A549 (cell line): Measurements from ENCODE around the gene TSPAN18. TPM values are rescaled to one million over a fixed set of nuclear protein-coding genes. Genes with fewer than 3 reads are reported as not detected.

Experiments used
- ATAC-seq, 2 experiments: fragments of 200-7000 bp in 1 of 2; fragments of >200 bp in 1 of 2; cut with Nextera tagmentation in 1 of 2; cut with Tn5 transposase in 1 of 2; 3 replicates each; pipeline versions ENCODE4 v1.8.0 to v1.9.1; 2018 to 2020; ENCODE audit warnings: mild to moderate bottlenecking in 1 of 2, moderate library complexity in 1 of 2
- CTCF ChIA-PET: fragments of 300-600 bp; sonication (Branson Sonifier 250); formaldehyde crosslinking; extraction: SDS; loops from one replicate; lab custom pipeline; 2021; ENCODE audit warnings: antibody characterized with exemption, inconsistent platforms; lab: Yijun Ruan, JAX
- POLR2A ChIA-PET: fragments of 350-600 bp; formaldehyde crosslinking; extraction: SDS; loops from one replicate; lab custom pipeline; 2021; ENCODE audit warnings: antibody characterized with exemption, inconsistent platforms; lab: Yijun Ruan, JAX
- DNase-seq, 2 experiments: peaks; one replicate each; pipeline versions ENCODE4 v3.0.0 to v3.0.0-alpha.2; 2011 to 2016; ENCODE audit warnings: low read depth in 1 of 2, low spot score in 1 of 2
- FAIRE-seq: peaks from 2 replicates; lab custom pipeline; 2011; peaks lifted over from hg19 to GRCh38; lab: Jason Lieb, UNC
- H3K27ac ChIP-seq, 2 experiments: fragments of >200 bp; sonication (Bioruptor Twin); formaldehyde crosslinking; 3 replicates each; pipeline ENCODE4 v1.5.1; 2016 to 2017
- H3K4me1 ChIP-seq: fragments of >200 bp; sonication (Bioruptor Twin); formaldehyde crosslinking; 3 replicates; pipeline ENCODE4 v1.6.1; 2016
- H3K4me2 ChIP-seq: fragments of >200 bp; sonication (Bioruptor Twin); formaldehyde crosslinking; 3 replicates; pipeline ENCODE4 v1.6.1; 2016
- H3K4me3 ChIP-seq: fragments of >200 bp; sonication (Bioruptor Twin); formaldehyde crosslinking; 3 replicates; pipeline ENCODE4 v1.5.1; 2016
- H3K9me3 ChIP-seq: fragments of >200 bp; sonication (Bioruptor Twin); formaldehyde crosslinking; 3 replicates; pipeline ENCODE4 v1.6.1; 2016
- CBX2 ChIP-seq: fragments of 200-600 bp; sonication (generic); IDR thresholded peaks from 2 replicates; pipeline ENCODE4 v1.6.1; 2016; ENCODE audit warnings: low read depth, mild to moderate bottlenecking, borderline replicate concordance
- EHMT2 ChIP-seq: fragments of 200-600 bp; sonication (generic); IDR thresholded peaks from 2 replicates; pipeline ENCODE4 v1.6.1; 2016; ENCODE audit warnings: antibody characterized with exemption, low read depth, mild to moderate bottlenecking, moderate library complexity
- ESRRA ChIP-seq: fragments of 150-350 bp; IDR thresholded peaks from 2 replicates; pipeline ENCODE4 v1.6.1; 2014; ENCODE audit warnings: mild to moderate bottlenecking, low read length, borderline replicate concordance
- FOSL2 ChIP-seq, 2 experiments: fragments of 450-650 bp in 1 of 2; fragments of >200 bp in 1 of 2; sonication (Bioruptor Twin) in 1 of 2; formaldehyde crosslinking; IDR thresholded peaks; 2 replicates each; pipeline versions ENCODE4 v1.5.0 to v1.6.1; 2016 to 2020; ENCODE audit warnings: mild to moderate bottlenecking in 1 of 2, moderate library complexity in 1 of 2
- GATA3 ChIP-seq: IDR thresholded peaks from 2 replicates; pipeline ENCODE4 v1.6.1; 2012; ENCODE audit warnings: borderline replicate concordance
- HOXA7 ChIP-seq: fragments of 250-450 bp; sonication (Bioruptor Pico); IDR thresholded peaks from 2 replicates; pipeline ENCODE4 v1.5.0; 2020; ENCODE audit warnings: mild to moderate bottlenecking, moderate library complexity
- MAZ ChIP-seq: fragments of 150-350 bp; IDR thresholded peaks from 2 replicates; pipeline ENCODE4 v1.6.1; 2014; ENCODE audit warnings: antibody characterized with exemption, low read depth, low read length, borderline replicate concordance
- RAD21 ChIP-seq, 2 experiments: fragments of >200 bp in 1 of 2; sonication (Bioruptor Twin) in 1 of 2; formaldehyde crosslinking in 1 of 2; IDR thresholded peaks in 1 of 2; conservative IDR thresholded peaks in 1 of 2; 2 replicates in 1 of 2; 3 replicates in 1 of 2; pipeline ENCODE4 v1.6.1; 2012 to 2018; ENCODE audit warnings: inconsistent platforms in 1 of 2
- RFX5 ChIP-seq: fragments of 450-650 bp; IDR thresholded peaks from 2 replicates; pipeline ENCODE4 v1.7.1; 2014; ENCODE audit warnings: antibody characterized with exemption, mild to moderate bottlenecking, moderate library complexity
- SMC3 ChIP-seq: fragments of >200 bp; sonication (Bioruptor Twin); formaldehyde crosslinking; IDR thresholded peaks from 3 replicates; pipeline ENCODE4 v1.6.1; 2018; ENCODE audit warnings: inconsistent platforms
- SREBF2 ChIP-seq: fragments of 450-650 bp; IDR thresholded peaks from 2 replicates; pipeline ENCODE4 v1.6.1; 2014; ENCODE audit warnings: mild to moderate bottlenecking, moderate library complexity
- ZC3H11A ChIP-seq: fragments of 450-650 bp; IDR thresholded peaks from 2 replicates; pipeline ENCODE4 v1.6.1; 2014; ENCODE audit warnings: antibody characterized with exemption, mild to moderate bottlenecking
- ZFP36 ChIP-seq: fragments of 450-650 bp; IDR thresholded peaks from 2 replicates; pipeline ENCODE4 v1.6.1; 2014; ENCODE audit warnings: borderline replicate concordance; ENCODE audit not compliant: partially characterized antibody
- ZSCAN20 ChIP-seq: fragments of 250-450 bp; sonication (Bioruptor Pico); IDR thresholded peaks from 2 replicates; pipeline ENCODE4 v1.8.0; 2022; ENCODE audit warnings: mild to moderate bottlenecking, moderate library complexity
- WGBS: methylation state at CpG from one replicate; pipeline ENCODE4 v1.1.6; 2017; ENCODE audit errors: missing lambda C conversion rate; 5-methylcytosine and 5-hydroxymethylcytosine counted together
- polyA plus RNA-seq, 4 experiments: library from polyadenylated mRNA; depleted of rRNA in 3 of 4; stranded (reverse); fragments of >200 nt; fragmentation: RNase III in 1 of 4; extraction: RNeasy Plus Mini Kit Qiagen cat#74134 plus additional on column Dnase treatment in 1 of 4; gene quantifications; 2 replicates in 3 of 4; 3 replicates in 1 of 4; pipeline ENCODE4 v1.2.3, GENCODE V29; 2011 to 2017
- TF ChIP-seq, protein P1 (sequence below): fragments of 150-350 bp; IDR thresholded peaks from 2 replicates; pipeline ENCODE4 v1.6.1; 2014; ENCODE audit warnings: low read depth, mild to moderate bottlenecking, low read length
- TF ChIP-seq, protein P2 (sequence below): fragments of >200 bp; sonication (Bioruptor Twin); formaldehyde crosslinking; IDR thresholded peaks from 3 replicates; pipeline ENCODE4 v1.5.1; 2016
- TF ChIP-seq, protein P3 (sequence below): fragments of >200 bp; sonication (Bioruptor Twin); formaldehyde crosslinking; IDR thresholded peaks from 2 replicates; pipeline ENCODE4 v1.6.1; 2016

The TSPAN18 gene
- polyA plus RNA-seq, 2 of the 4 experiments (the other 2 are of a cell fraction): 0.81 to 4.5 TPM

DNA sequence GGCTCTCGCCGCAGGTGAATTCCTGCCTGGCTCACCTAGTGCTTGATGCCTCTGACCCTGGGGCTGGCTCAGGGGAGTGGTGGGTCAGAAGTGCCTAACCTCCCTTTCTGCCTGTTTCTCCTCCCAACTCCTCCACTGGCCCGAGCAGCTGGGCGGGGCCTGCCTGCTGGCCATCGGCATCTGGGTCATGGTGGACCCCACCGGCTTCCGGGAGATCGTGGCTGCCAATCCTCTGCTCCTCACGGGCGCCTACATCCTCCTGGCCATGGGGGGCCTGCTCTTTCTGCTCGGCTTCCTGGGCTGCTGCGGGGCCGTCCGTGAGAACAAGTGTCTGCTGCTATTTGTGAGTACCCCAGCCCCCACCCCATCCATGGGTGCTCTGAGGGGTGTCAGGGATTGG lies 182.8 kb downstream of the TSPAN18 start:
- no peak for DNase-seq
- WGBS: 84% methylated on average over 8 of the region's 14 CpGs
- POLR2A ChIA-PET: no interaction called here
- TF ChIP-seq, protein P1, sequence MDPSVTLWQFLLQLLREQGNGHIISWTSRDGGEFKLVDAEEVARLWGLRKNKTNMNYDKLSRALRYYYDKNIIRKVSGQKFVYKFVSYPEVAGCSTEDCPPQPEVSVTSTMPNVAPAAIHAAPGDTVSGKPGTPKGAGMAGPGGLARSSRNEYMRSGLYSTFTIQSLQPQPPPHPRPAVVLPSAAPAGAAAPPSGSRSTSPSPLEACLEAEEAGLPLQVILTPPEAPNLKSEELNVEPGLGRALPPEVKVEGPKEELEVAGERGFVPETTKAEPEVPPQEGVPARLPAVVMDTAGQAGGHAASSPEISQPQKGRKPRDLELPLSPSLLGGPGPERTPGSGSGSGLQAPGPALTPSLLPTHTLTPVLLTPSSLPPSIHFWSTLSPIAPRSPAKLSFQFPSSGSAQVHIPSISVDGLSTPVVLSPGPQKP: no peak
- H3K4me2 ChIP-seq: no peak overlapping the region
- no peak overlapping the region for H3K27ac ChIP-seq
- no peaks in the 10 kb centered on the region for H3K9me3 ChIP-seq
- CTCF ChIA-PET: interaction anchor here (1.4 to 16.4 kb wide), 4 partner anchors 15 to 287 kb away, joined by 3 to 400 read pairs (median 46); no protein-coding TSS in a partner anchor
- H3K4me1 ChIP-seq: no peaks in the 10 kb centered on the region
- H3K4me3 ChIP-seq: no peak overlapping the region
- no peak for FAIRE-seq
- no peak for ATAC-seq

DNA sequence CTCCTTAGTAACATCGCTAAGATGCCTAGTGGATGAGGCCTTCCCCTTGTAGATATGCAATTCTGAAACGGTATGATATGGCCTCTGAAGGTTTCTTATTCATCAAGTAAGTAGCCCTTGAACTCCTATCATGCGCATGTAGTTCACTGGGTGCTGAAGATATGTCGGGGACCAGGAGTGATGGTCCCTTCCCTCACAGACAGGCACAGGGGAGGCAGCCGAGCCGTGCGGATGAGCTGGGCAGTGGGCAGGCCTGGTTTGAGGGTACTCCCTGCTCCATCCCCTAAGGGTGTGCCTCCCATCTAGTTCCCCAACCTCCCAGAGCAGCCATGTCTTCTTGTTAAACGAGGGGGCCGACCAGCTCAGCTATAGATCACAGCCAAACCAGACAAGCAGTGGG lies 183.8 kb downstream of the TSPAN18 start:
- ChIA-PET POLR2A (interaction anchor here (0.7 kb wide), 1 partner anchor 288 kb away, joined by 3 read pairs; no protein-coding TSS in a partner anchor), CTCF (interaction anchor here (0.6 to 16.4 kb wide), 53 partner anchors 9 to 733 kb away, joined by 3 to 400 read pairs (median 5); no protein-coding TSS in a partner anchor)
- no peak for ATAC-seq

DNA sequence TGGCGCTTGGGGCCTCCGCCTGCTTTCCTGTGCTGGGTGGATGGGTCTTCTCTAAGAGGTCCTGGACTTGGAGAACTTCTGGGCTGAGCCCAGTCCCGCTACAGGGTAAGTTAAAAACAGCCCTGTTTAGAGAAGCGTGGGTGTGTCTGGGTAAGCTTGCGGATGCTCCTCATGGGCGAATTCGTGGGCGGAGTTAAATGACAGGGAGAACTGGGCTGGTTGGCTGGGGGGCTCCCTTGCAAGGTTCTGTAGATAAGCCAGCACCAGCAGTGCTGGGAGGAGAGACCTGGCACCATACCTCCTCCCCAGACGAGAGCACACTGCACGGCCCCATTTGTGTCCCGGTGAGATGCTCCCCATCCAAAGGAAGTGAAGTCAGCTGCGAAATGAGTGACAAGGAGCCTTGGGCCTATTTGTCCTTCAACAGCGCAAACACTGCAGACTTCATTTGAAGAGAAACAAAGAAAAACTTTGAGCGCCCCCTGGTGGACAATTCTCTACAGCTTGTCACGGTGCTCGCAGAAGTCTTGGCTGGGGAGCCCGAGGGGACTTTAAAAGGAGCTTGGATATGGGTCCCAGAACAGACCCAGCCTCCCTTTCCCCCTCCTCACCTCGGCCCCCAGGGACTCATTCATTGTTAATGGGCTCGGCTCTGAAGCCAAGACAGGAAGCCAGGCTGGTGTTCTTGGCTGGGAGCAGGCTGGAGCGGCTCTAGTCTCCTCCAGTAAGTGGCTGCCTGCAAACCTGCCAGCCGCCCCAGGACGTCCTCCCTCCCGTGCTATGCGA lies 184.5 kb downstream of the TSPAN18 start:
- H3K27ac ChIP-seq: no peak overlapping the region
- ATAC-seq (peak; percentile 75 to 97), FAIRE-seq (no peak), DNase-seq (peak; percentile 82 to 88)
- ChIA-PET POLR2A (interaction anchor here (0.7 kb wide), 1 partner anchor 289 kb away, joined by 3 read pairs; no protein-coding TSS in a partner anchor), CTCF (interaction anchor here (0.6 to 16.4 kb wide), 79 partner anchors 9 to 734 kb away, joined by 3 to 400 read pairs (median 4); partner anchors contain the start of gene TSPAN18)
- H3K4me2 ChIP-seq: peak overlapping the region; percentile 4; the same call in 2 of the 3 replicates
- no peaks in the 10 kb centered on the region for H3K4me1 ChIP-seq
- TF ChIP-seq EHMT2 (no peak), RAD21 (conservative IDR thresholded peaks at IDR 0.05 in 1 of 2, IDR thresholded peaks at IDR 0.05 in 1 of 2) (peak; percentile 83 to 88), SMC3 (peak; percentile 92)
- TF ChIP-seq, protein P2, sequence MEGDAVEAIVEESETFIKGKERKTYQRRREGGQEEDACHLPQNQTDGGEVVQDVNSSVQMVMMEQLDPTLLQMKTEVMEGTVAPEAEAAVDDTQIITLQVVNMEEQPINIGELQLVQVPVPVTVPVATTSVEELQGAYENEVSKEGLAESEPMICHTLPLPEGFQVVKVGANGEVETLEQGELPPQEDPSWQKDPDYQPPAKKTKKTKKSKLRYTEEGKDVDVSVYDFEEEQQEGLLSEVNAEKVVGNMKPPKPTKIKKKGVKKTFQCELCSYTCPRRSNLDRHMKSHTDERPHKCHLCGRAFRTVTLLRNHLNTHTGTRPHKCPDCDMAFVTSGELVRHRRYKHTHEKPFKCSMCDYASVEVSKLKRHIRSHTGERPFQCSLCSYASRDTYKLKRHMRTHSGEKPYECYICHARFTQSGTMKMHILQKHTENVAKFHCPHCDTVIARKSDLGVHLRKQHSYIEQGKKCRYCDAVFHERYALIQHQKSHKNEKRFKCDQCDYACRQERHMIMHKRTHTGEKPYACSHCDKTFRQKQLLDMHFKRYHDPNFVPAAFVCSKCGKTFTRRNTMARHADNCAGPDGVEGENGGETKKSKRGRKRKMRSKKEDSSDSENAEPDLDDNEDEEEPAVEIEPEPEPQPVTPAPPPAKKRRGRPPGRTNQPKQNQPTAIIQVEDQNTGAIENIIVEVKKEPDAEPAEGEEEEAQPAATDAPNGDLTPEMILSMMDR: peak; percentile 87
- 19% methylated on average over 23 of the region's 24 CpGs for WGBS
- H3K9me3 ChIP-seq: no peaks in the 10 kb centered on the region
- no peak overlapping the region for H3K4me3 ChIP-seq

More for the DNA sequence above, 183.8 kb downstream of the TSPAN18 start:
- no peak overlapping the region for H3K4me3 ChIP-seq
- H3K4me2 ChIP-seq: no peak overlapping the region
- WGBS: 62% methylated on average over 7 of the region's 9 CpGs
- FAIRE-seq: no peak
- no peak overlapping the region for H3K27ac ChIP-seq
- no peaks in the 10 kb centered on the region for H3K9me3 ChIP-seq
- no peak for TF ChIP-seq HOXA7 (CRISPR knock-in tag)
- H3K4me1 ChIP-seq: no peaks in the 10 kb centered on the region
- no peak for DNase-seq

DNA sequence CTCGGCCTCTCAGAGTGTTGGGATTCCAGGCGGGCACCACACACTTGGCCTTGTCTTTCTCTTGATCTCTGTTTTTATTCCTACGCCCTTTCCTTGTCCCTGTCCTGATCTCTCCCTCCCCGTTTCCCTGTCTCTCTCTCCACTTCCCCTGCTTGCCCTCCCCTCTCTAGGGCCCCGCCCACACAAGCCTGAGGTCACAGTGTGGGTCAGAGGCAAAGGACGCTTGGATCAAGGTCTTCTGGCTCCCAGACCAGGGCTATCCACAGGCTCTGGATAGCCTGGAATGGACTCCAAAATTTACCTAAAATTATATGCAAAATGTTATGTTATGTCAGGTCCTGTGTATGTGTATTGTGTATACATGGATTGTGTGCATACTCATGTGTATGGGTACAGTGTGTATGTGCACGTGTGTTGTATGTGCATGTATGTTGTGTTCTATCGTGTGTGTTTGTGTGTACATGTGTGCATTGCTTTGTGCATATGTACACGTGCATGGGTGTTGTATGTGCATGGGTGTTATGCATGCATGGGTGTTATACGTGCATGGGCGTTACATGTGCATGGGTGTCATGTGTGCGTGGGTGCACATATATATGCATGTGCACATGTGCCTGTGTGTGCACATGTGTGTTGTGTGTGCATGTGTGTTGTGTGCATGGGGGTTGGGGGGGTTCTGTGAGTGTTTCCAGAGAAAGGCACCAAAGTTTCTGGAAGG lies 185.7 kb downstream of the TSPAN18 start:
- no peaks in the 10 kb centered on the region for H3K4me1 ChIP-seq
- no peak overlapping the region for H3K4me3 ChIP-seq
- H3K4me2 ChIP-seq: no peak overlapping the region
- no peak for TF ChIP-seq ZSCAN20
- no peak for TF ChIP-seq RFX5
- no peak for TF ChIP-seq SREBF2
- TF ChIP-seq, protein P1: no peak
- TF ChIP-seq, protein P3, sequence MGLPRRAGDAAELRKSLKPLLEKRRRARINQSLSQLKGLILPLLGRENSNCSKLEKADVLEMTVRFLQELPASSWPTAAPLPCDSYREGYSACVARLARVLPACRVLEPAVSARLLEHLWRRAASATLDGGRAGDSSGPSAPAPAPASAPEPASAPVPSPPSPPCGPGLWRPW: no peak
- TF ChIP-seq CBX2: no peak
- no peak for TF ChIP-seq FOSL2 (IDR thresholded peaks at IDR 0.05)
- no peak for TF ChIP-seq FOSL2 (CRISPR knock-in tag; IDR thresholded peaks at IDR 0.05)
- TF ChIP-seq MAZ: no peak
- TF ChIP-seq ESRRA: no peak
- no peak for TF ChIP-seq EHMT2
- TF ChIP-seq GATA3: no peak
- no peak for TF ChIP-seq ZFP36
- no peak for TF ChIP-seq ZC3H11A
- DNase-seq (no peak), FAIRE-seq (no peak), ATAC-seq (no peak)
- CTCF ChIA-PET: interaction anchor here (0.7 to 16.4 kb wide), 18 partner anchors 11 to 389 kb away, joined by 3 to 400 read pairs (median 8); no protein-coding TSS in a partner anchor
- 52% methylated on average over 12 of the region's 12 CpGs for WGBS
- H3K9me3 ChIP-seq: no peaks in the 10 kb centered on the region
- POLR2A ChIA-PET: no interaction called here
- H3K27ac ChIP-seq: no peak overlapping the region
